DOHH2 (cell line): ENCODE results near the gene MYCN.

Experiments
- H3F3A ChIP-seq: fragments of 200-600 bp; sonication (generic), shearing (Covaris generic); 2 replicates; pipeline ENCODE4 v1.6.0; 2016; ENCODE audit warnings: antibody characterized with exemption, mild to moderate bottlenecking; ENCODE audit not compliant: control insufficient read depth, insufficient read depth
- H3K27ac ChIP-seq: fragments of 200-600 bp; sonication (generic); 2 replicates; pipeline ENCODE4 v1.5.1; 2014; ENCODE audit warnings: low read depth, mild to moderate bottlenecking, low read length, moderate library complexity
- H3K27me3 ChIP-seq: fragments of 200-600 bp; sonication (generic); 2 replicates; pipeline ENCODE4 v1.6.1; 2014; ENCODE audit warnings: mild to moderate bottlenecking, low read length, mixed read lengths; ENCODE audit not compliant: control insufficient read depth
- H3K36me3 ChIP-seq: fragments of 200-600 bp; sonication (generic); 2 replicates; pipeline ENCODE4 v1.6.1; 2014; ENCODE audit warnings: mild to moderate bottlenecking, low read length, moderate library complexity, mixed read lengths; ENCODE audit not compliant: control insufficient read depth
- H3K4me1 ChIP-seq: fragments of 200-600 bp; sonication (generic); 2 replicates; pipeline ENCODE4 v1.6.1; 2014; ENCODE audit warnings: mild to moderate bottlenecking, low read length, mixed read lengths; ENCODE audit not compliant: control insufficient read depth
- H3K4me2 ChIP-seq: fragments of 200-600 bp; sonication (generic); 2 replicates; pipeline ENCODE4 v1.6.0; 2014; ENCODE audit warnings: mild to moderate bottlenecking, low read length, moderate library complexity
- H3K4me3 ChIP-seq: fragments of 200-600 bp; sonication (generic); 2 replicates; pipeline ENCODE4 v1.5.1; 2014; ENCODE audit warnings: mild to moderate bottlenecking, low read length, mixed read lengths
- H3K79me2 ChIP-seq: fragments of 200-600 bp; sonication (generic); 2 replicates; pipeline ENCODE4 v1.6.1; 2014; ENCODE audit warnings: mild to moderate bottlenecking, low read length, mixed read lengths; ENCODE audit not compliant: control insufficient read depth
- H3K9me2 ChIP-seq: fragments of 200-600 bp; sonication (generic); replicated peaks from 2 replicates; pipeline ENCODE4 v1.6.1; 2014; ENCODE audit warnings: mild to moderate bottlenecking, low read length, mixed read lengths; ENCODE audit not compliant: control insufficient read depth
- H3K9me3 ChIP-seq: fragments of 200-600 bp; sonication (generic); 2 replicates; pipeline ENCODE4 v1.6.1; 2014; ENCODE audit warnings: antibody characterized with exemption, low read length, mixed read lengths; ENCODE audit not compliant: control insufficient read depth, insufficient read depth
- H4K20me1 ChIP-seq: fragments of 200-600 bp; sonication (generic); 2 replicates; pipeline ENCODE4 v1.6.0; 2014; ENCODE audit warnings: low read depth, mild to moderate bottlenecking, antibody characterized with exemption, low read length, moderate library complexity; ENCODE audit not compliant: control insufficient read depth, insufficient read depth
- EZH2phosphoT487 ChIP-seq: fragments of 200-600 bp; sonication (generic); IDR thresholded peaks from 2 replicates; pipeline ENCODE4 v1.6.1; 2017; ENCODE audit warnings: borderline replicate concordance, mild to moderate bottlenecking, antibody characterized with exemption, low read length, moderate library complexity, mixed read lengths
- TF ChIP-seq, protein P1 (sequence below): fragments of 200-600 bp; sonication (generic); IDR thresholded peaks from one replicate; pipeline ENCODE4 v1.5.1; 2014; ENCODE audit warnings: antibody characterized with exemption, mild to moderate bottlenecking, low read depth, low read length; ENCODE audit not compliant: poor library complexity, severe bottlenecking

Gene MYCN

DNA sequence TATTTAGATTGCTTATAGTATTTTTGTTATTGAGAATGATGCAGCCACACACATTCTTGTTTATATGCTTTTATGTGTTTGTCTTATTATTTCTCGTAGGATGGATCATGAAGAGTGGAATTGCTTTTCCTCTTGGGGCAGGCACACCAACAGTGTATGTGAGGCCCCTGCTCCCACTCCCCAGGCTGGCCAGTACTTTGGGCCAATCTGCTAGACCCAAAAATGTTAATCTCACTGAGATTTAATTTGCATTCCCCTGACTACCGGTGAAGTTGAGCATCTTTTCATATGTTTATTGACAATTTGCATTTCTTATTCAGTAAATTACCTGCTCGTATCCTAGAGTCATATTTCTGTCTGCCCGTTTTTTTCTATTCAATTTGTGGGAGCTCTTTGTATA is 4.7 kb upstream of the MYCN start:
- Histone ChIP-seq H3K4me2 (no peak overlapping the region), H3K27ac (no peak overlapping the region), H4K20me1 (no peaks in the 10 kb centered on the region), H3F3A (no peaks in the 10 kb centered on the region), H3K9me2 (no peaks in the 10 kb centered on the region), H3K9me3 (no peaks in the 10 kb centered on the region), H3K79me2 (no peaks in the 10 kb centered on the region), H3K27me3 (peaks cover 7% of the 10 kb centered on the region; the same call in 1 of the 2 replicates), H3K36me3 (no peaks in the 10 kb centered on the region), H3K4me3 (no peak overlapping the region), H3K4me1 (no peaks in the 10 kb centered on the region)
- no peak for TF ChIP-seq EZH2phosphoT487
- TF ChIP-seq, protein P1, sequence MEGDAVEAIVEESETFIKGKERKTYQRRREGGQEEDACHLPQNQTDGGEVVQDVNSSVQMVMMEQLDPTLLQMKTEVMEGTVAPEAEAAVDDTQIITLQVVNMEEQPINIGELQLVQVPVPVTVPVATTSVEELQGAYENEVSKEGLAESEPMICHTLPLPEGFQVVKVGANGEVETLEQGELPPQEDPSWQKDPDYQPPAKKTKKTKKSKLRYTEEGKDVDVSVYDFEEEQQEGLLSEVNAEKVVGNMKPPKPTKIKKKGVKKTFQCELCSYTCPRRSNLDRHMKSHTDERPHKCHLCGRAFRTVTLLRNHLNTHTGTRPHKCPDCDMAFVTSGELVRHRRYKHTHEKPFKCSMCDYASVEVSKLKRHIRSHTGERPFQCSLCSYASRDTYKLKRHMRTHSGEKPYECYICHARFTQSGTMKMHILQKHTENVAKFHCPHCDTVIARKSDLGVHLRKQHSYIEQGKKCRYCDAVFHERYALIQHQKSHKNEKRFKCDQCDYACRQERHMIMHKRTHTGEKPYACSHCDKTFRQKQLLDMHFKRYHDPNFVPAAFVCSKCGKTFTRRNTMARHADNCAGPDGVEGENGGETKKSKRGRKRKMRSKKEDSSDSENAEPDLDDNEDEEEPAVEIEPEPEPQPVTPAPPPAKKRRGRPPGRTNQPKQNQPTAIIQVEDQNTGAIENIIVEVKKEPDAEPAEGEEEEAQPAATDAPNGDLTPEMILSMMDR = no peak

DNA sequence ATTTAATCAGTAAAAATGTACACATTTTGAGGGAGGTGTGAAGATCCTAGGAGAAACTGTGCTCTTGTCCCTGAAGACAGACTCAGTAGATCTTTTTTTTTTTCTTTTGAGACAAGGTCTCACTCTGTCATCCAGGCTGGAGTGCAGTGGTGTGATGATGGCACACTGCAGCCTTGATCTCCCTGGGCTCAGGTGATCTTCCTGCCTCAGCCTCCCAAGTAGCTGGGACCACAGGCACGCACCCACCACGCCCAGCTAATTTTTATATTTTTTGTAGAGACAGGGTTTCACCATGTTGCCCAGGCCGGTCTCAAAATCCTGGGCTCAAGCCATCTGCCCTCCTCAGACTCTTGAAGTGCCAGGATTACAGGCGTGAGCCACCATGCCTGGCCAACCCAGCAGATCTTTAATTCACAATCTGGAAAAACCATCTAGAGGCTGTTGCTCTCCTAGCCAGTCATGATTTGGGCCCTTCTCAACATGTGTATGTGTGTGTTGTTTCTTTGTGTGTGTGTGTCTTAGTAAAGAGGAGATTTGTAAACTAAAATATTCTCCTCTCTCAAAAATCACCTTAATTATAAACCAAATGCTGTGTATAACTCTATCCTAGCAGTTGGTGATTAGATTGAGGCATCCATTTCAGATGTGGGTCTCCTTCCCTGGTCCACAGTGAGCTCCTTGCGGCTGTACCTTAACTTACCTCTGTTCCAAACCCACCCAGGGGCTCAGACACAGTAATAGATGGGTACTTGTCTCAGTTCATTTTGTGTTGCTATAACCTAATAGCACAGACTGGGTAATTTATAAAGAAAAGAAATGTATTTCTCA is 3.9 kb upstream of the MYCN start:
- no peaks in the 10 kb centered on the region for H3K9me3 ChIP-seq

DNA sequence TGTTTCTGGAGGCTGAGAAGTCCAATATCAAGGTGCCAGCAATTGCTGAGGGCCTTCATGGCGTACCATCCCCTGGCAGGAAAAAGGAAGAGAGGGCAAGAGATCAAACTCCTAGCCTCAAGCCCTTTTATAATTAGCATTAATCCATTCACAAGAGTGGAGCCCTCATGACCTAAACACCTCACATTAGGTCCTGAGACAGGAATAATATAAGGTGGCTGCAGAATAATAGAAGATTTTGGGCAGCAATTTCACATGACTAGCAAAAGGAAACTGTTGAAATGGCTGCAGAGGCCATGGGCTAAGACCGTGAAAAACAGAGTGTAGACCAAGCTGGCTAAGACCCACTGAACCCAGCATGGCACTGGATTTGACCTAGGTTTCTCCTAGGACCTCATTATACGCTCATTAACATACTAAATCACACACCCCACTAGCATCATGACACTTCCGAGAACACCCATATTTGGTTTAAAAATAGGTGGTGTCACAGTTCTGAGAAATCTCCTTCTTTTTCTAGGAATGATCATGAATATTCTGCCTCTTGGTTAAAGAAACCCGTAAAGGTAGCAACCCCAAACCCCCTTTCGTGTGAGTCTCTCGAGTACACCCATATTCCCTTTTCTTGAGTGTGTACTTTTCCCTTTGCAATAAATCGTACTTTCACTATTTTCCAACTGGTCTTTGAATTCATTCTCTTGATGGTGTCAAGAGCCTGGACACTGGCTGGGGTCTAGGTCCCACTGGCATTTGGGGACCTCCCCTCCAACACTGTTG is 3.1 kb upstream of the MYCN start:
- H3K27me3 ChIP-seq = peaks cover 14% of the 10 kb centered on the region; the same call in 1 of the 2 replicates
- no peaks in the 10 kb centered on the region for H3K9me2 ChIP-seq
- TF ChIP-seq, protein P1 = no peak
- no peak for TF ChIP-seq EZH2phosphoT487
- H3K4me2 ChIP-seq = no peak overlapping the region
- H3K9me3 ChIP-seq = no peaks in the 10 kb centered on the region
- H3F3A ChIP-seq = no peaks in the 10 kb centered on the region
- H3K27ac ChIP-seq = no peak overlapping the region
- H3K36me3 ChIP-seq = no peaks in the 10 kb centered on the region
- H3K4me3 ChIP-seq = no peak overlapping the region
- H4K20me1 ChIP-seq = no peaks in the 10 kb centered on the region
- H3K79me2 ChIP-seq = no peaks in the 10 kb centered on the region
- no peaks in the 10 kb centered on the region for H3K4me1 ChIP-seq

More for the DNA sequence above, 3.9 kb upstream of the MYCN start:
- TF ChIP-seq EZH2phosphoT487 = no peak
- TF ChIP-seq, protein P1 = no peak
- H3K4me1 ChIP-seq = no peaks in the 10 kb centered on the region
- no peak overlapping the region for H3K4me3 ChIP-seq
- H3F3A ChIP-seq = no peaks in the 10 kb centered on the region
- H3K36me3 ChIP-seq = no peaks in the 10 kb centered on the region
- H3K27me3 ChIP-seq = peaks cover 11% of the 10 kb centered on the region; the same call in 1 of the 2 replicates
- H3K27ac ChIP-seq = no peak overlapping the region
- no peaks in the 10 kb centered on the region for H4K20me1 ChIP-seq
- H3K4me2 ChIP-seq = no peak overlapping the region
- no peaks in the 10 kb centered on the region for H3K9me2 ChIP-seq
- H3K79me2 ChIP-seq = no peaks in the 10 kb centered on the region
